MM.1S (cell line): ENCODE data around the gene EDN3.

Source experiments
- EZH2phosphoT487 ChIP-seq: fragments of 300-600 bp; sonication (generic); IDR thresholded peaks from 2 replicates; pipeline ENCODE4 v1.6.1; 2018; ENCODE audit warnings: antibody characterized with exemption, low read length
- TF ChIP-seq, protein P1 (sequence below): fragments of 300-600 bp; sonication (generic); IDR thresholded peaks from 2 replicates; pipeline ENCODE4 v1.5.1; 2016; ENCODE audit warnings: antibody characterized with exemption, low read length, mixed read lengths

- TF ChIP-seq, protein P1, sequence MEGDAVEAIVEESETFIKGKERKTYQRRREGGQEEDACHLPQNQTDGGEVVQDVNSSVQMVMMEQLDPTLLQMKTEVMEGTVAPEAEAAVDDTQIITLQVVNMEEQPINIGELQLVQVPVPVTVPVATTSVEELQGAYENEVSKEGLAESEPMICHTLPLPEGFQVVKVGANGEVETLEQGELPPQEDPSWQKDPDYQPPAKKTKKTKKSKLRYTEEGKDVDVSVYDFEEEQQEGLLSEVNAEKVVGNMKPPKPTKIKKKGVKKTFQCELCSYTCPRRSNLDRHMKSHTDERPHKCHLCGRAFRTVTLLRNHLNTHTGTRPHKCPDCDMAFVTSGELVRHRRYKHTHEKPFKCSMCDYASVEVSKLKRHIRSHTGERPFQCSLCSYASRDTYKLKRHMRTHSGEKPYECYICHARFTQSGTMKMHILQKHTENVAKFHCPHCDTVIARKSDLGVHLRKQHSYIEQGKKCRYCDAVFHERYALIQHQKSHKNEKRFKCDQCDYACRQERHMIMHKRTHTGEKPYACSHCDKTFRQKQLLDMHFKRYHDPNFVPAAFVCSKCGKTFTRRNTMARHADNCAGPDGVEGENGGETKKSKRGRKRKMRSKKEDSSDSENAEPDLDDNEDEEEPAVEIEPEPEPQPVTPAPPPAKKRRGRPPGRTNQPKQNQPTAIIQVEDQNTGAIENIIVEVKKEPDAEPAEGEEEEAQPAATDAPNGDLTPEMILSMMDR: no peak
- TF ChIP-seq EZH2phosphoT487: no peak
Observed at GRCh38 chr20:59356662-59357165, 56.3 kb downstream of the EDN3 start.
